HG03060 (cell line): ENCODE measurements around the gene DCDC2.
A peak's percentile ranks its signal among the peaks of the same experiment; 100 is the strongest.
"Not testable (repeated sequence)": the region's sequence is repeated elsewhere in the genome, so short reads cannot be mapped to it uniquely, and the experiment has no call there.

ENCODE experiments used
- ATAC-seq: cut with Tn5 transposase; IDR thresholded peaks from one replicate; pipeline ENCODE4 v1.9.1; 2021; ENCODE audit warnings: low read depth, moderate number of reproducible peaks; ENCODE audit not compliant: unreplicated experiment

Gene DCDC2

DNA sequence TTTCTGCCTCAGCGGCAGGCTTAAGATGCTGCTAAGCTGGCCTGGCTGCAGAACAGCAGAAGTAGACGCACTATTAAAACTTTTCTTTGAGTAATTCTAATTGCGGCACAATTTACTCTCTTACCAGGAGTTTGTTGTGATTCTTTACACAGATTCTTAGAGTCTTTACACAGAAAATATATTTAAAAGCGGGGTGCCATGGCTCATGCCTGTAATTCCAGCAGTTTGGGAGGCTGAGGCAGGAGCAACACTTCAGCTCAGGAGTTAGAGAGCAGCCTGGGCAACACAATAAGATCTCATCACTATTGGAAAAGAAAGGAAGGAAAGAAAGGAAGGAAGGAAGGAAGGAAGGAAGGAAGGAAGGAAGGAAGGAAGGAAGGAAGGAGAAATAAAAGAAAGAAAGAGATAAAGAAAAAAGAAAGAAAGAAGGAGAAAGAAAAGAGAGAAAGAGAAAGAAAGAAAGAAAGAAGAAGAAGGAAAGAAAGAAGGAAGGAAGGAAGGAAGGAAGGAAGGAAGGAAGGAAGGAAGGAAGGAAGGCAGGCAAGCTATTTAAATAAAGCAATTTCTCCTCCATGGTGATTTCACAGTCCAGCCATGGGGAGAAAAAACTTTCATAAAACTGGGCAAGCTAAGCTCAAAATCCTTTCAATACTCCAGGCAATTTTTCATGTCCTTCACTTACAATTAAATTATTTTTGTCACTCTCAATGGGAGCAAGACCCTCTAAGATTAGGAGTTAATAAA, 23.8 kb upstream of the DCDC2 start:
- no peak for ATAC-seq

DNA sequence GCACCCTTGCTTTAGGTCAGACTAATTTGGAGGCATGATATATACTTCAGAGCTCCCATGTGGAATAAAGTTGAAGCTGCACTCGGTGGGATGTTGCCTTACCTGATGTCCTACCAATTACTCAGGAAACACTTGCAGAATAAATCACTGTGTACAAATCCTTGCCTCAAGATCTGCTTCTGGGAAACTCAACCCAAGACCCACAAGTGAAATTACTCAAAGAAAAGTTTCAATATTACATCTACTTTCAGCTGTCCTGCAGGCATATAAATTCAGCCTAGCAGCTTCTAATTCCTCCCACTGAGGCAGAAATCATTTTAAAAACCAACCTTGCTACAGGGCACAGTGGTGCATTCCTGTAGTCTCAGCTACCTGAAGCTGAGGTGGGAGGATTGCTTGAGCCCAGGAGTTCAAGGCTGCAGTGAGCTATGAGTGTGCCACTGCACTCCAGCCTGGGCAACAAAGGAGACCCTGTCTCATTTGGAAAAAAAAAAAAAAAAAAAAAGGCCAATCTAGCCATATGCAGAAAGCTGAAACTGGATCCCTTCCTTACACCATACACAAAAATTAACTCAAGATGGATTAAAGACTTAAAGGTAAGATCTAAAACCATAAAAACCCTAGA, 20.7 kb upstream of the DCDC2 start:
- ATAC-seq, result no peak

- no peak for ATAC-seq
These were observed 19.0 kb upstream of the DCDC2 start for GRCh38 chr6:24376871-24377270.

- no peak for ATAC-seq
These were observed 16.8 kb upstream of the DCDC2 start for GRCh38 chr6:24374612-24375011.

- ATAC-seq, result not testable (repeated sequence)
These were observed 7.3 kb upstream of the DCDC2 start for GRCh38 chr6:24365103-24365633.

DNA sequence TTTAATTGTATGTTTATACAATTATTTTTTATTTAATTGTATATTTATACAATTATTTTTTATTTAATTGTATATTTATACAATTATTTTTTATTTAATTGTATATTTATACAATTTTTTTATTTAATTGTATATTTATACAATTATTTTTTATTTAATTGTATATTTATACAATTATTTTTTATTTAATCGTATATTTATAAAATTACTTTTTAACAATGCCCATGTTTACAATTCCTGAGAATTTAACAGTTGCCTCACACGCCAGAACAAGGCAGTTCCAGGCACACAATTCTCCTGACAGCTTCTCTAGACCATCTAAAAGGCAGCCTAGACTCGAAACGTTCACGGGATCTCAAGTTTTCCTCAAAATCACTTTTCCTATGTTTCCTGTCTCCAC, 4.5 kb upstream of the DCDC2 start:
- not testable (repeated sequence) for ATAC-seq

- peak; percentile 54 for ATAC-seq
These were observed 2.0 kb upstream of the DCDC2 start for GRCh38 chr6:24359640-24360454.

DNA sequence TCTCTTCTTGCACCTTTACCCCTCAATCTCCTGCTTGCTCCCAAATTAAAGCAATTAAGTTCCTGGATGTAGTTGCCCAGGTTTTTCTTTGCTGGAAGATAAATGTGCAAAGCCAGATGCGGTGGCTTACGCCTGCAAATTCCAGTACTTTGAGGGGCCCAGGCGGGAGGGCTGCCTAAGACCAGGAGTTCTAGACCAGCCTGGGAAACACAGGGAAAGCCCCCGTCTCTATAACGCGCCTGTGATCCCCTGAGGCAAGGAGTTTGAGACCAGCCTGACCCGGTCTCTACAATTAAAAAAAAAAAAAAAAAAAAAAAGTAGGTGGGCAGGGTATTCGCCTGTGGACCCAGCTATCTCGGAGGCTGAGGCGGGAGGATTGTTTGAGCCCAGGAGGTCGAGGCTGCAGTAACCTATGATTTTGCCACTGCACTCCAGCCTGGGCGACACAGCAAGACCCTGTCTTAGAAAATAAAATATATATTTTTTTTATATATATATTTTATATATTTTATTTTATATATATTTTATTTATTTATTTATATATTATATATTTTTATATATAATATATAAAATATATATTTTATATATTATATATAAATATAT, 461 bp upstream of the DCDC2 start:
- ATAC-seq, result no peak

DNA sequence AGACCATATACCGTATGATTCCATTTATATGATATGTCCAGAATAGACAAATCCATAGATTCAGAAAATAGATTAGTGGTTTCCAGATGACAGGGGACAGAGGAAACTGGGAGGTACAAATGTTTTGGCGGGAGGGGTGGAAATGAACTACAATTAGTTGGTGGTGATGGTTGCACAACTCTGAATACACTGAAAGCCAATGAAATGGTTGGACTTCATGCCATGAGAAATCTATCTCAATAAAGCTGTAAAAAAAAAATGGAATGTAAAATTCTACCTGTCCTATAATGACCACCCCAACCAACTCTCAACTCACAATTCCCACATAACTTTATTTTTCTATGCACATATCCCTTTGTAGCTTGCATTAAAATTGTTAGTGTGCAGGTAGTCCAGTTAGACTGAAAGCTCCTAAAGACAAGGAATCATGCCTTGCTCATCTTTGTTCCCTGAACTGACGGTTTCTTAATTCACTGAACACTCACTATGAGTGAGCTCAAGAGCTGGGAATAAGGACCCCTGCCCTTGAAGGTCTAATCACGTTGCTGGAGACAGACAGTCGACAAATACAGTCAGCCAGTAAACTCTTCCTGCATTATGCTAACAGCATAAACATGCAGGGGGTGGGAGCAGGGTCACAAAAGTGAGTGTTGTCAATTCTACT, 1.4 kb downstream of the DCDC2 start:
- ATAC-seq, result no peak

DNA sequence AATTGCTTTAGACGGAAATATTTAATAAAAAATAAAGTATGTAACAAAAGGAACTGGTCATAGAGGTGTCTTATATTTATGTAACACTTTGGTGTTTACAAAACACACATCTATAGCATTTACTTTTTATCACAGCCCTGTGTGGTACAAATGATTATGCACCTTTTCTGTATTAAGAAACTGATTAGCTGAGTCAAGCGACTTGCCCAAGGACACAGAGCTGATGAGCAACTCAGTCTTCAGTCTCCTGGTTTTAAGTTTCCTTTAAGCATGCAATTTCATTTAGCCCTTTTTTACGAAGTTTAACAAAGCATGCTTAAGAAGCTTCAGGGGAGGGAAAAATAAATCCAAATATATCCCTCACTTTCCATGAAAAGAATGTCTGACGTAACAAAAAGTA, 2.5 kb downstream of the DCDC2 start:
- ATAC-seq, result no peak

DNA sequence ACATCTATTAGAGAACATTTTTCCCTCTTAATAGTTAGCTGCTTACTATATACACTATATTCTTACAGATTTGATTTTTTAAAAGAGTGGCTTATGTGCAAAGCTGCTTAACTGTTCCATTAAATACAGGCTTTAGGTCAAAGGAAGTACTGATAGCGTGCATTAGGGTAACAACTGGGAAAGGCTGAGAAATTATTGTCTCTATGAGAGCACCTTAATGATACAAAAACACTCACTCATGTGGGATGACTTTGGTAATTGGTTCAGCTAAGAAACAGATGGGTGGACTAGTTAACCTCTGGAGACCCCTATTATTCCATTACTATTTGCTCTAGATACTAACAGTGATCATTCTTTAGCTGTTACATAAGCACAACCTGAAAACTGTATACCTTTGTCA, 4.0 kb downstream of the DCDC2 start:
- no peak for ATAC-seq

DNA sequence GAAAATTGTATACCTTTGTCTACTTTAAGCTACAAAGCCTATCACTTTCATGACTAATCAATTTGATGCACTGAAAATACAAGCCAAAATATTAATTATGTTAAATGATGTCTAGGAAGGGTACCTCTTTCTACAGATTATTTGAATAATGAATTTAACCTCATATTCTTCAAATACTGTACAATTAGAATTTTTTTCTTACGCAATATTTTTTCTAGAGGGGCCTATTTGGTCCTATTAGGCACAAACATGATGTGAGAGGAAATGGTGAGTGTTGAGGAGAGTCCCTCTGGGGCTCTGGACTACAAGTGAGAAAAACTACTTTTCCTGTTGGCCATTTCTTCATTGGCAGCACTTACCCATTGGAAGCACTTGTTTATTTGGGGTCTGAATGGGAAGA, 5.4 kb downstream of the DCDC2 start:
- no peak for ATAC-seq

DNA sequence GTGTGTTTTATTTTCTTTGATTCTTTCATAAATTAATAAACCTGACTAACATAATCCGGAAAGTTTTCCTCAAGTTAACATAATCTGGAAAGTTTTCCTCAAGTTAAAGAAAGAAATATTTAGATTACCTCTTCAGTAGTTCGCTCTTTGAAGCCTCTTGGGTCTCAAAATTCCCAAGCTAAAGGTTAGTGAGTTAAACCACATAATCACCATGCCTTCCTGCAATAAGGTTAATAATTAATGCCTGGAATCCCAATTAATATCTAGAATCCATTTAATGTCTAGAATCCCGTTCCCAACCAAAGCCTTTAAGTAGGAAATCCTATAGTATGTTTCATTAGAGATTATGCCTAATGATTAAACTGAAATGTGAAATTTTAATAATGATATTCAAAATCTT, 12.9 kb downstream of the DCDC2 start:
- ATAC-seq, result no peak

DNA sequence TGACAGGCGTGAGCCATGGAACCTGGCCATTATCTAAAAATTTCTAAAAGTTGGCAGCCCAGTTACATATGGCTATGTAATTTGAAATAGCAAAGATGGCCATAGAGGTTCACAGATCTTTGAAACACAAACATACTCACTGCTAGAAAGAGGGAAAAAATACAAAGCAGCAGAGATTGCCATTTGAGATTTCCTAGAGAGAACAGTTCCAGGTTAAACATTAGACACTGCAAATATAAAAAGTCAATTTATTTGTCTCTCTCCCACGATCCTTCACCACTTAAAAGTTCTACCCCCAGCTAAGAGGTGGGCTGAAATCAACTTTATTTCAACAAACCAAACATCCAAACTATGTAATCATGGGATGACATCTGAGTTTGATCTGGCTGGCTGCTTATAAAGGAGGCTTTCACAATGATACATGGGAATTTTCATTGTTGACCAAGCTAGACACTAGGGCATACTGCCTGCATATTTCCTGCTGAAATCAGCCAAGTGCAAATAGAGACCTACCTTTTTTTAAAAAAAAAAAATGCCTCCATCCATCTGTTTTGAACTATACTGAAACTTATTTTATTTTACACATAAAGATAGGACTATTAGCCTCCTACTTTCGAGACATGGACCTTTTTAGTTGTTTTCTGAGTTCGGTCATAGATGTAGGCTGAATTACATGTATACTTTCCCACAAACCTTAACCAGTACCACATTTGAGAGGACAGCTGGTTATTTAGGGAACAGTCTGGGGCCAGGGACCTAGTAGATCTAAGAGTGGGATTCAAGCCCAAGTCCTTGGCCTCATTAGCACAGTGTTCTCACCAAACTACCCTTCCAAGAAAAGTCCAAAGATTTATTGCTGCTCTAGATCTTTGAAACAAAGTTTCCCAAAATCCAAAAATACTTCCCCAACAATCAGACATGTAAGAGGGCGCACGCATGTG, 16.6 kb downstream of the DCDC2 start:
- ATAC-seq, result no peak

DNA sequence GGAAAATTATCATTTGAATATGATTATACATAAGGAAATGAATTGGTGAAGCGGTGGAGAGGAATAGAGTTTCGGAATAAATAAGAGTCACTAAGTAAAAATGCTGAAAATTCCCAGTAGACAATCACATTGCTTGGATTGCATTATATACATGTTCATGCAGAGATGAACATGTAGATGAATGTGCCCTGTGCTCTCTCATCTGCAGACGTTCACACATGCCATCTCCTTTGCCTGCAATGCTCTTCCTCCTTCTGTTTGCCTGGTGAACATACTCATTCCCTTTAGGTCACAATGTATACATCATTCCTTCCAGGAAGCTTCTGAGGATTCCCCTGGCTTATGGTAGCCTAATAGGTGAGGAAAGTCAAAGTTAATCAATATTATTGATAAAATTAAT, 17.9 kb downstream of the DCDC2 start:
- ATAC-seq, result no peak

GRCh38 chr6:24334285-24334684, 23.6 kb downstream of the DCDC2 start:
- no peak for ATAC-seq

GRCh38 chr6:24332317-24332716, 25.5 kb downstream of the DCDC2 start:
- ATAC-seq, result no peak

DNA sequence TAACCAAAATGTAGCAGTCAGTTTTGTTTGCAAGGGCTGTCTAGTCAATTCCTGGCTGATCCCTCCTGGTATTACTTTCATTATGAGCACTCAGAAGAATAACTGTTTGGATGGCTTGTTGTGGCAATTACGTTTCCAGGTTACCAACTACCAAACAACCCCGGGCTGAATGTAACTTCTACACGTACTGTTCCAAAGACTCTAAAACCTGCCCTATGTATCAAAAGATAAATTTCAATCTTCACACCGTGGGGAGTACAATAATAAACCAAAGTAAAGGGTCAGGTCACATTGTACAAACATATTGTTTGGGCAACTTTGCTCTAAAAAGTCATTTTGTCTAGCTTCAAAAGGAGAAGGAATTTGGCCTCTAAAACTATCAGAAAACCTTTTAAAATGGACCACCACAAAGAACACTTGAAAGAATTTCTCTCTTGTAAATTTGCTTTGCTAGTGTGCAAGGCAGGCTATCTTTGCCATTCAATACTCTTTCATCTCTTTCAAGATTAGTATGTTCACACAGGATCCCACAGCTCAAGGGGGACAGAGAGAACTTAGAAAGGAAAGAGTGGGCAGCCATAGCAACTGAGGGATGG, 27.6 kb downstream of the DCDC2 start:
- ATAC-seq, result no peak

- ATAC-seq, result no peak
These were observed 28.4 kb downstream of the DCDC2 start for GRCh38 chr6:24329451-24329850.
